ENCODE results near the gene FAM107B.
A peak's percentile ranks its signal among the peaks of the same experiment; 100 is the strongest.

The FAM107B gene

DNA sequence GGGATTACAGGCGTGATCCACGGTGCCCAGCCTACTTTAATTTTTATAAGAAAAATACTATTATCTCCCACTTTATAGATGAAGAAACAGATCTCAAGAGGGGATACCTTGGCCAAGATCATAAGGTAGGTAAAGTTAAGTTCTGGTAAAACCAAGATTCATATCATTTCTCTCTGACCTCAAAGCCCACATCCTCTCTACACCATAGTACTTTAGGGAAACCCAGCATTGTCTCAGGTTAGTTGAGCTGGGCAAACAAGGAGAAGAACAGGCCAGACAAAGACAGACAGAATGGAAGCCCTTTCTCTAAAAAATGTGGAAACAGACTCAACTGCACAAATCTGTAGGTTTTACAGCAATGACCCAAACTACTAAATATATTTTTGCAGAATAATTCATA is 246.2 kb downstream of the FAM107B start:
- Mint-ChIP-seq H3K27me3 (no peaks in the 10 kb centered on the region), H3K27ac (peak overlapping the region; percentile 1), H3K36me3 (peaks cover 56% of the 10 kb centered on the region), H3K4me1 (peaks cover 85% of the 10 kb centered on the region), H3K9me3 (no peaks in the 10 kb centered on the region), H3K4me3 (no peak overlapping the region)
- CTCF ChIA-PET, result interaction anchor here (0.7 to 1.6 kb wide), 7 partner anchors 9 to 56 kb away, joined by 3 to 9 read pairs (median 4); no protein-coding TSS in a partner anchor
- DNase-seq, result no peak

DNA sequence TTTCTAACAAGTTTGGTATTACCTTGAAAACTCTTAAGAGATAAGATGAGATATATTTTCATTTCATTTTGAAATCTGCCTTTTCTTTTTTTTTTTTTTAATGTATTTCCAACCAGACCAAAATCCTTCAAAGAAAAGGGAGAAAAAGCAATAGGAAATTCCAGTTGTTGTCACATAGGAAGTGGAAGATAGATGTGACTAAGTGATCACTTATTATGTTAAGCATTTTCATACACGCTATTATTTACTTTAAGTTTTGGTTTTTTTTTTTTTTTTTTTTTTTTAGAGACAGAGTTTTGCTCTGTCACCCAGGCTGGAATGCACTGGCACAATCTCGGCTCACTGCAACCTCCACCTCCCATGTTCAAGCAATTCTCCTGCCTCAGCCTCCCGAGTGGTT is 246.8 kb downstream of the FAM107B start:
- Mint-ChIP-seq H3K4me1 (peaks cover 87% of the 10 kb centered on the region), H3K27me3 (no peaks in the 10 kb centered on the region), H3K36me3 (peaks cover 59% of the 10 kb centered on the region), H3K4me3 (no peak overlapping the region), H3K27ac (peak overlapping the region; percentile 1), H3K9me3 (no peaks in the 10 kb centered on the region)
- CTCF ChIA-PET, result no interaction called here
- no peak for DNase-seq

DNA sequence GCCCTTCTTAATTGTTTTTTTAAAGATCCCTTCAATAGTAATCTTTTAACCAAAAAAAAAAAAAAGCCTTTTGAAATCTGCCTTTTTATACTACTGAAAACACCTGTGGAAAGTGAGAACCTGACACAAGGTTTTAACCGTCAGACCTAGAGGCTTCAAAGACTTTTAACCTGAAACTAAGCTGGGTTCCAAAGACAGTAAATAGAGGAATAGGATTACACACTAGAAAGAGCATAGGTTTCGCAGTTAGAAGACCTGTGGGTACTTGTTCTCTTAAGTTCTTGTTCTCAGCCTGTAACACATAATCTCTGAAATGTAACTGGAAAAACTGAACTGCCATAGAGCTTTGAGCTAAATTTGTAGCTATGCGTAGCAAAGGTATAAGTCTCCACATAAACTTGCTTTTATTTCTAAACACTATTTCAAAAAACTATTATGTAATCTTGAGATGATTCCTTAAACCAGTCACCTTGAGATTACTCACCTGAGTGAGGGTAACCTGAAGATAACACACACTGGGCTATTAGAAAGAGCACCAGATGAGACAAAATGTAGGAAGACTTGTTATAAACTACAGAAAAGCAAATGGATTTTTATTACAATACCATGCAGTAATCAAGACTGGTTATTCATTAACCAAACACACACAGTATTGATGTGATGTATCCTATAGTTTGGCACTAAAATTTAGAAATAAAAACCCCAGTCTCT is 247.4 kb downstream of the FAM107B start:
- Mint-ChIP-seq H3K27ac (no peak overlapping the region), H3K4me1 (peaks cover 81% of the 10 kb centered on the region), H3K36me3 (peaks cover 54% of the 10 kb centered on the region), H3K4me3 (peak overlapping the region; percentile 2), H3K27me3 (no peaks in the 10 kb centered on the region), H3K9me3 (no peaks in the 10 kb centered on the region)
- CTCF ChIA-PET, result interaction anchor here (0.8 to 1.1 kb wide), 3 partner anchors 10 to 28 kb away, joined by 3 read pairs; no protein-coding TSS in a partner anchor
- DNase-seq, result no peak

DNA sequence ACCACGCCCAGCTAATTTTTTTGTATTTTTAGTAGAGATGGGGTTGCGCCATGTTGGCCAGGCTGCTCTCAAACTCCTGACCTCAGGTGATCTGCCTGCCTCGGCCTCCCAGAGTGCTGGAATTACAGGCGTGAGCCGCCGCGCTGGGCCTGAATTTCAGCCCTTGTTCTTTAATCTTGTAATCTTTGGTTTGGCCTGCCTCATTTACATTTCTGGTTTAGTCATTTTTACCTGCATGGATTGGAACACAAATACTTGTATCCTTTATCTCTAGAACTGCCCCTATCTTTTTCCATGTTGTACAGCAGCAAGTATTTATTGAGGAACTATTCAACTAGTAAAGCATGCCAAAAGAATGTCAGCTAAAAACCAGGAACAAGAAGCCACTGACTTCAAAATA is 248.4 kb downstream of the FAM107B start:
- DNase-seq, result no peak
- CTCF ChIA-PET, result interaction anchor here (0.6 to 1.1 kb wide), 4 partner anchors 17 to 297 kb away, joined by 3 to 4 read pairs (median 3); no protein-coding TSS in a partner anchor
- Mint-ChIP-seq H3K9me3 (no peaks in the 10 kb centered on the region), H3K27ac (no peak overlapping the region), H3K4me3 (no peak overlapping the region), H3K27me3 (no peaks in the 10 kb centered on the region), H3K36me3 (peaks cover 60% of the 10 kb centered on the region), H3K4me1 (peaks cover 75% of the 10 kb centered on the region)

DNA sequence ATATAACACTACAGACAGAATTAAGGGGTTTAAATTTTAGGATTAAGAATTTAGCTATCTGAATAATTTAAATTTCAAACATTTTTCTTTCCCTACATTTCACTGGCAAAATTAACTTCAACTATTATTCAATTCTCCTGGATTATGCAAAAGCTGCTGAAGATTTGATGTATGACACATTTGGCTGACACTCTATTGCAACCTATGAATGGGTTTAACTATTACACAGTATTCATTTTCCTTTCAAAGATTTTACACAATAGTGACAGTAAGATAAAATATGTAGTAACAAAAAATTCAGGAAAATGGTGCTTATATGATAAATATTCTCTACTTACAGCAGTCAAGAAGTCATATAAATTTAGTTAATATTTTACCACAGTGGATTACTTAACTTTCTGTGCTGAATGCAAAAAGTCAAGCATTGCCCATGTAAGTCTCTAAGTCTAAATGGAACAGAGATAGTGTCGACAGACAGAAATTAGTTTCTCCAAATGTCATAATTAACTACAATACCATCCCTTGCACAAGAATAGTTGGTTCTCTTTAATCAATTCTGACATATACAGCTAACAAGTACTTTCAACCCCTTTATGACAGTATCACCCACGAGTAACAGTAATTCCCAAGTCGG is 249.9 kb downstream of the FAM107B start:
- Mint-ChIP-seq H3K27me3 (no peaks in the 10 kb centered on the region), H3K4me1 (peaks cover 60% of the 10 kb centered on the region), H3K4me3 (no peak overlapping the region), H3K36me3 (peaks cover 65% of the 10 kb centered on the region), H3K27ac (no peak overlapping the region), H3K9me3 (no peaks in the 10 kb centered on the region)
- DNase-seq, result no peak
- CTCF ChIA-PET, result interaction anchor here (0.6 to 1.7 kb wide), 2 partner anchors 12 to 919 kb away, joined by 4 to 5 read pairs; no protein-coding TSS in a partner anchor

DNA sequence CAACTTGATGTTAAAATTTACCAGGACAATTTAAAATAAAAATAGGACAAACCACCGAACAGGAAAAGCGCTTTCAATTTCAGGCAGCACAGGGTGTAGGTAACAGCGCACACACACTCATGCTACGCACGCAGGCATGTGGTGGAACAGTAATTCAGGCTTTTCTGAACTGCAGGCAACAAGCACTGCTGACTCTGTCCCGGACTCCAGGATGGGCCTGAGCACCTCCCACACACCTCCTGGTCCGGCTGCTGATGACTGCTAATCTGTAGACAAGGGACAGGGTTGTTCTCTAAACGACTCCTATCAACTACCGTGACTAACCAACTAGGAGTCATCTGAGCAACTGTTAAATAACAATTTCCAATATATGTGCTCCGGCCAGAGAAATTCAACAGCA is 251.4 kb downstream of the FAM107B start:
- Mint-ChIP-seq H3K4me1 (peaks cover 45% of the 10 kb centered on the region), H3K27me3 (no peaks in the 10 kb centered on the region), H3K27ac (peak overlapping the region; percentile 19), H3K36me3 (peaks cover 67% of the 10 kb centered on the region), H3K4me3 (no peak overlapping the region), H3K9me3 (no peaks in the 10 kb centered on the region)
- CTCF ChIA-PET, result no interaction called here
- DNase-seq, result no peak

DNA sequence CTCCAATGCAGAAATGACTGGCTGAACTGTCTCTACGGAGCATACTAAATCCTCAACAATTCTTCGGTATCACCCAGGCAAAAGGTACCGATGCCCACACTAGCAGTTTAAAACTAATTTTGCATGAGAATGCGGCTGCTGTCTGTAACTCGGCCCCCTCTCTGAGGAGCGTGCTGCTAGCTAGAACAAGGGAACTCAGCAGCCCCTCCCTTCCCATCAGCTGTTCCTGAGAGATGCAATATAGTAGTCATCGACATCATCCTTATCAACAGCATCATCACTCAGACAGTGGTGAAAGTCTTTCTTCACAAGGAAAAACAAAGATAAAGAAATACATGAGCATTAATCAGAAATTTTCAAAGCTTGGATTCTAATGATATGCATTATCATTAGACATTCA is 254.9 kb downstream of the FAM107B start:
- no peaks in the 10 kb centered on the region for H3K27me3 Mint-ChIP-seq
- H3K36me3 Mint-ChIP-seq, result peaks cover 67% of the 10 kb centered on the region
- DNase-seq, result no peak
- H3K4me3 Mint-ChIP-seq, result no peak overlapping the region
- H3K4me1 Mint-ChIP-seq, result peaks cover 19% of the 10 kb centered on the region
- H3K9me3 Mint-ChIP-seq, result no peaks in the 10 kb centered on the region
- CTCF ChIA-PET, result interaction anchor here (1.2 kb wide), 1 partner anchor 12 kb away, joined by 4 read pairs; no protein-coding TSS in a partner anchor
- H3K27ac Mint-ChIP-seq, result no peak overlapping the region

DNA sequence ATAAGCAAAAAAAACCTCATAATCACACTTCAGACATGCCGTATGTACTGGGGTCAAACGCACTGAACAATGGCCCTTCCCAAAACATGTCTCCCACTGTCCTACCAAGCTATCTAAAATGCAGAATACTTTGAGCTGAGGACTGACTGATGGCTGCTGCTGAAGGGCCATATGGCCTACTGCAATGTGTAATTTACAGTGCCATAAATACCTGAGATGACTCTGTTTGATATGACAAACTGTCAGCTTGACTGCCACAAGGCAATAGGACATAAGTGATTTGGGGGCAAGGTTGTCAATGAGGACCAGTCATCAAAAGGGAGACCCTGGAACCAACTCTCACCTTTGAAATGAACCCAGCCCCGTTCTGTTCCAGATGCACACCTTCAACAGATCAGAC is 256.5 kb downstream of the FAM107B start:
- no peak overlapping the region for H3K27ac Mint-ChIP-seq
- no peaks in the 10 kb centered on the region for H3K9me3 Mint-ChIP-seq
- no peaks in the 10 kb centered on the region for H3K27me3 Mint-ChIP-seq
- peaks cover 5% of the 10 kb centered on the region for H3K4me1 Mint-ChIP-seq
- peaks cover 66% of the 10 kb centered on the region for H3K36me3 Mint-ChIP-seq
- CTCF ChIA-PET, result no interaction called here
- no peak overlapping the region for H3K4me3 Mint-ChIP-seq
- DNase-seq, result no peak

DNA sequence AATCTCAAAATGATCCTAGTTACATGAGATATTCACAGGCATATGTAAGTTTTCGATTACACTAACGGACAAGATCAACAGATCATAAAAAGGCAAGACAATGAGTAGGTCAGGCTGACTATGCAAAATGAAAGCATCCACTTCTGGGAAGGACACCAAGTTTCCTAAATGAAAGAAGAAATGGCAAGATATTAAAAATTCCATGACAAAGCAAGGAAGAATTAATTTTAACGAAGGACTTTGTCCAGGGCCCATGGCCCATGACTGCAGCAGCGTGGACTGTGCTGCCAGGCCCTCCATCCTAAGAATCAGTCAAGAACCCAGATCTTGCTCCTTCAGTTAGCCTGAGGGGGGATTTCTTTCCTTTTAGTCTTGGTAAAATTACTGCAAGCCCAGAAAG is 261.6 kb downstream of the FAM107B start:
- H3K9me3 Mint-ChIP-seq, result peaks cover 6% of the 10 kb centered on the region
- peaks cover 15% of the 10 kb centered on the region for H3K4me1 Mint-ChIP-seq
- CTCF ChIA-PET, result no interaction called here
- H3K27me3 Mint-ChIP-seq, result no peaks in the 10 kb centered on the region
- DNase-seq, result no peak
- peaks cover 63% of the 10 kb centered on the region for H3K36me3 Mint-ChIP-seq
- H3K27ac Mint-ChIP-seq, result no peak overlapping the region
- no peak overlapping the region for H3K4me3 Mint-ChIP-seq

DNA sequence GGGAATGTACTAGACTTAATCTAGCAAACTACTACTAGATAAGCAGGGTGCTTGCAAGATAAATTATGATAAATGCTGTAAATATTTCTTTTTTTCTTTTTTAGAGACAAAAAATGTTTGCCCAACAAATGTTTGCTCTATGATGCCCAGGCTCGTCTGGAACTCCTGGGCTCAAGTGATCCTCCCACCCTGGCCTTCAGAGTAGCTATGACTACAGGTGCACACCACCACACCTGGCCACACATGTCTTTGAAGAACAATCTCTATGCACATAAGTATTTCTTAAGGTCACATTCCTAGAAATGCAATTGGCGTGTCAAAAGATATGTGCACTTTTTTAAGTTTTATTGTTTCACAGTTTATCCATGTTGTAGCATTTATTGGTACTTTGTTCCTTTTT is 264.4 kb downstream of the FAM107B start:
- no peak overlapping the region for H3K4me3 Mint-ChIP-seq
- peaks cover 58% of the 10 kb centered on the region for H3K36me3 Mint-ChIP-seq
- peaks cover 40% of the 10 kb centered on the region for H3K4me1 Mint-ChIP-seq
- H3K27ac Mint-ChIP-seq, result no peak overlapping the region
- DNase-seq, result no peak
- H3K27me3 Mint-ChIP-seq, result no peaks in the 10 kb centered on the region
- CTCF ChIA-PET, result interaction anchor here (2.1 kb wide), 1 partner anchor 309 kb away, joined by 5 read pairs; no protein-coding TSS in a partner anchor
- peaks cover 6% of the 10 kb centered on the region for H3K9me3 Mint-ChIP-seq

DNA sequence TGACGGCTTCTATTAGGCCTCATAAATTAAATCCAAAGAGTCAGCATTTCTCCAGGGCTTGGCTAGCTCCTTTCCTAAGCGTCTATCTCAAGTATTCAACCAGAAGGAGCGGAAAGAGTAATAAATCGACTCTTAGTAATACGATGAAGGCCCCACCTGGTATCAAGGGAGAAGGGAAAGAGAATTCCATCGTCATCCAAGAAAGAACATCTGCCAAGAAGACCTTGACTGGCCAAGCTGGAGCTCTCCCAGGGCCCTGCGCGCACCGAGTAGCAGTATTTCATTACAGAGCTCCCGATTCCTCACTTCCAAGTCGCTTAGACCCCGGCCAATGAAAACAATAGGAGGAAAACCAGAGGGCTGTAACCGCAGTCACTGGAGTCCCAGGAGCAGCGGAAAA is 266.0 kb downstream of the FAM107B start:
- Mint-ChIP-seq H3K27ac (peak overlapping the region; percentile 69), H3K4me3 (no peak overlapping the region), H3K27me3 (no peaks in the 10 kb centered on the region), H3K36me3 (peaks cover 53% of the 10 kb centered on the region), H3K9me3 (peaks cover 6% of the 10 kb centered on the region), H3K4me1 (peaks cover 40% of the 10 kb centered on the region)
- no peak for DNase-seq
- CTCF ChIA-PET, result interaction anchor here (0.8 to 2.1 kb wide), 6 partner anchors 11 to 311 kb away, joined by 3 to 5 read pairs (median 4); no protein-coding TSS in a partner anchor

DNA sequence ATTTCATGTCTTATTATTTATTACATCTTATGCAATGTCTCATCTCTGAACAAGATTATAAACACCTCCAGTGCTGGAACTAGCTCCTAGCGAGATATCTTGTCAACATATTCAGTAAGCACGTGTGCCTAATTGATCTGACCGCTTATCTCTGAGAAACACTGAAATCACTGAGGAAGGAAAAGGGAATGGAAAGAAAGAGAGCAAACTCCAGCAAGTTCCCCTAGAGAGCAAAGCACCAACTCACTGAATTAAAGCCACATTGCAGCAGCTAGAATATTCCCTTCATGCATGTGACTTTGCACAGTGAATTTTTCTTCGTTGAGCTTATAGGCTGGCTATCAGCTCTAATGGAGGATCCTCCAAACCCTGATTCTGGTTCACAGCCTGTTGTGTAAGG is 266.9 kb downstream of the FAM107B start:
- CTCF ChIA-PET, result interaction anchor here (1.2 to 1.6 kb wide), 3 partner anchors 12 to 146 kb away, joined by 3 to 5 read pairs (median 4); no protein-coding TSS in a partner anchor
- peaks cover 48% of the 10 kb centered on the region for H3K36me3 Mint-ChIP-seq
- H3K4me3 Mint-ChIP-seq, result no peak overlapping the region
- DNase-seq, result no peak
- H3K9me3 Mint-ChIP-seq, result peaks cover 6% of the 10 kb centered on the region
- H3K27me3 Mint-ChIP-seq, result no peaks in the 10 kb centered on the region
- peaks cover 40% of the 10 kb centered on the region for H3K4me1 Mint-ChIP-seq
- peak overlapping the region; percentile 25 for H3K27ac Mint-ChIP-seq

DNA sequence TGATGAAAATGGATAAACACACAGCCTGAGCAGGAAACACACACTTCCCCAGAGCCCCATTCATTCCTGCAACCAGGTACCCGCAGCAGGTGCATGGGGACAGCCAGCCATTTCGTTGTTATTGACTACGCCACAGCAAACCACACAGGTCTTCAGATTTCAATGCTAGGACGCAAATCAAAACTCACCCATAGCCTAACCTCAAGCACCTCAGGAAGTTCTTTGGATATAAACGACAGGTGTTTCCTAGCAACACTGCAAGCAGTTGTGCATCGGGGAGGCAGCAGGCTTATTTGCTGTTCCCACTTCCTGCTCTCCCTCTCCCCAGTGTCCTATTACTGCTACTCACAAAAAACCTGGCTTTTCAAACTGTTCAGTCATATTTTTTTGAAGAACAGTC is 267.5 kb downstream of the FAM107B start:
- no peak overlapping the region for H3K4me3 Mint-ChIP-seq
- no peaks in the 10 kb centered on the region for H3K27me3 Mint-ChIP-seq
- CTCF ChIA-PET, result no interaction called here
- H3K27ac Mint-ChIP-seq, result peak overlapping the region; percentile 47
- H3K4me1 Mint-ChIP-seq, result peaks cover 40% of the 10 kb centered on the region
- peak; percentile 65 for DNase-seq
- H3K9me3 Mint-ChIP-seq, result peaks cover 6% of the 10 kb centered on the region
- peaks cover 42% of the 10 kb centered on the region for H3K36me3 Mint-ChIP-seq

DNA sequence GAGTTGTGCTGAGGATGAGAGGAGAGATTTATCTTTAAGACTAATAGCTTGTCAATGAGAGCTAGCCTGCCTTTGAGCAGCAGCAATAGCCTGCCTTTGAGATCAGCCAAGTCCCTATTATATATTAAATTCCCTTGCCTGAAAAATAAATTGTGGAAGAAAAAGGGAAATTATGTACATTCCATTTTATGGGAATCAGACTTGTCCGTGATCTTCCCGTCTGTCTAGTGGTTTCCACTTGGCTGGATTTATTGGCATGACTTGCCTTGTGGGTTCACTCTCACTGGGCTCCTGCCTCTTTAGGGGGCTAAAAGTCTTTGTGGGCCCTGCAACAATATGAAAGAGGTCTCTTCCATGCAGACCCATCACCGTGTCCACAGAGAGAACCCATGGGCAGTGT is 272.3 kb downstream of the FAM107B start:
- Mint-ChIP-seq H3K4me3 (no peak overlapping the region), H3K9me3 (no peaks in the 10 kb centered on the region), H3K27ac (no peak overlapping the region), H3K4me1 (peaks cover 32% of the 10 kb centered on the region), H3K27me3 (no peaks in the 10 kb centered on the region), H3K36me3 (peaks cover 11% of the 10 kb centered on the region)
- CTCF ChIA-PET, result interaction anchor here (0.9 to 1.0 kb wide), 2 partner anchors 38 to 320 kb away, joined by 3 read pairs; no protein-coding TSS in a partner anchor
- no peak for DNase-seq
